HepG2 (cell line): ENCODE data around the gene ZMYND10. TPM values are rescaled to one million over a fixed set of nuclear protein-coding genes. Genes with fewer than 3 reads are reported as not detected.

Experiments used
- ARNTL ChIP-seq: sonication (generic); formaldehyde crosslinking; IDR thresholded peaks from 2 replicates; pipeline ENCODE4 v1.4.0; 2020; ENCODE audit warnings: mild to moderate bottlenecking, missing genetic modification reagents
- KAT7 ChIP-seq: IDR thresholded peaks from 2 replicates; pipeline ENCODE4 v1.6.1; 2018; ENCODE audit warnings: borderline replicate concordance, missing compliant biosample characterization
- MAFK ChIP-seq, 2 experiments: IDR thresholded peaks in 1 of 2; conservative IDR thresholded peaks in 1 of 2; 2 replicates each; pipeline ENCODE4 v1.6.1; 2011; ENCODE audit warnings: improper control_type of control experiment in 2 of 2, low read length in 2 of 2
- MAZ ChIP-seq, 2 experiments: sonication (generic) in 1 of 2; formaldehyde crosslinking in 1 of 2; IDR thresholded peaks; 2 replicates each; pipeline versions ENCODE4 v1.5.0 to v1.6.1; 2012 to 2020; ENCODE audit warnings: low read depth in 2 of 2, mild to moderate bottlenecking in 2 of 2, borderline replicate concordance in 1 of 2, improper control_type of control experiment in 1 of 2, low read length in 1 of 2, missing genetic modification reagents in 1 of 2, moderate library complexity in 1 of 2
- NFE2 ChIP-seq: sonication (generic); formaldehyde crosslinking; IDR thresholded peaks from 2 replicates; pipeline ENCODE4 v1.4.0; 2020; ENCODE audit warnings: missing genetic modification reagents
- PHF5A ChIP-seq: IDR thresholded peaks from one replicate; pipeline ENCODE4 v1.6.1; 2018; ENCODE audit warnings: low read depth, missing genetic modification reagents; ENCODE audit not compliant: unreplicated experiment
- SMC3 ChIP-seq: IDR thresholded peaks from 2 replicates; pipeline ENCODE4 v1.6.1; 2011; ENCODE audit warnings: low read length, improper control_type of control experiment
- TEAD3 ChIP-seq: optimal IDR thresholded peaks from 2 replicates; pipeline ENCODE3; 2016; ENCODE audit warnings: borderline replicate concordance
- ZBTB38 ChIP-seq: sonication (generic); formaldehyde crosslinking; IDR thresholded peaks from 2 replicates; pipeline ENCODE4 v1.5.1; 2020; ENCODE audit warnings: mild to moderate bottlenecking, missing genetic modification reagents
- ZNF296 ChIP-seq: sonication (generic); formaldehyde crosslinking; conservative IDR thresholded peaks from 2 replicates; pipeline ENCODE4 v1.5.0; 2020; ENCODE audit warnings: mild to moderate bottlenecking, missing genetic modification reagents
- ZNF329 ChIP-seq: sonication (generic); formaldehyde crosslinking; IDR thresholded peaks from 2 replicates; pipeline ENCODE4 v1.9.0; 2021; ENCODE audit warnings: low read depth, mild to moderate bottlenecking, missing genetic modification reagents
- ZNF616 ChIP-seq: sonication (generic); formaldehyde crosslinking; IDR thresholded peaks from 2 replicates; pipeline ENCODE4 v1.5.0; 2020; ENCODE audit warnings: low read depth, mild to moderate bottlenecking, missing genetic modification reagents
- polyA plus RNA-seq, 8 experiments: library from polyadenylated mRNA; depleted of rRNA in 3 of 8; stranded (reverse) in 7 of 8; unstranded in 1 of 8; fragments of >200 nt; fragmentation: Illumina TruSeq in 4 of 8; extraction: Trizol in 4 of 8; gene quantifications; 2 replicates each; pipeline versions ENCODE4 v1.2.1 to v1.2.3, GENCODE V29; 2011 to 2016; ENCODE audit warnings: low read depth in 4 of 8, missing spikeins in 1 of 8, mixed read lengths in 1 of 8; ENCODE audit not compliant: insufficient read depth in 1 of 8
- total RNA-seq, 5 experiments: library from RNA; depleted of rRNA; stranded (reverse); fragments of >200 nt; fragmentation: Illumina TruSeq; extraction: Trizol; gene quantifications; 2 replicates each; pipeline ENCODE4 v1.2.3, GENCODE V29; 2016; ENCODE audit warnings: low read depth in 1 of 5
- TF ChIP-seq, protein P1 (sequence below), 2 experiments: sonication (generic) in 1 of 2; formaldehyde crosslinking in 1 of 2; IDR thresholded peaks; 2 replicates each; pipeline versions ENCODE4 v1.5.1 to v1.6.1; 2011 to 2020; ENCODE audit warnings: borderline replicate concordance in 1 of 2, low read depth in 1 of 2, low read length in 1 of 2, mild to moderate bottlenecking in 1 of 2, missing genetic modification reagents in 1 of 2, moderate library complexity in 1 of 2
- TF ChIP-seq, protein P2 (sequence below): sonication (generic); formaldehyde crosslinking; IDR thresholded peaks from 2 replicates; pipeline ENCODE4 v1.4.0; 2020; ENCODE audit warnings: missing genetic modification reagents
- TF ChIP-seq, protein P3 (sequence below): sonication (generic); formaldehyde crosslinking; IDR thresholded peaks from 2 replicates; pipeline ENCODE4 v1.4.0; 2020; ENCODE audit warnings: missing genetic modification reagents, borderline replicate concordance
- TF ChIP-seq, protein P4 (sequence below): sonication (generic); formaldehyde crosslinking; IDR thresholded peaks from 2 replicates; pipeline ENCODE4 v1.4.0; 2020; ENCODE audit warnings: missing genetic modification reagents
- TF ChIP-seq, protein P5 (sequence below): sonication (generic); formaldehyde crosslinking; IDR thresholded peaks from 2 replicates; pipeline ENCODE4 v1.4.0; 2020; ENCODE audit warnings: missing genetic modification reagents

The ZMYND10 gene
- total and polyA plus RNA-seq, 2 of the 13 experiments (the other 11 are each of a cell fraction or from before 2014, with no cell fraction given) = 0.60 to 0.74 TPM

DNA sequence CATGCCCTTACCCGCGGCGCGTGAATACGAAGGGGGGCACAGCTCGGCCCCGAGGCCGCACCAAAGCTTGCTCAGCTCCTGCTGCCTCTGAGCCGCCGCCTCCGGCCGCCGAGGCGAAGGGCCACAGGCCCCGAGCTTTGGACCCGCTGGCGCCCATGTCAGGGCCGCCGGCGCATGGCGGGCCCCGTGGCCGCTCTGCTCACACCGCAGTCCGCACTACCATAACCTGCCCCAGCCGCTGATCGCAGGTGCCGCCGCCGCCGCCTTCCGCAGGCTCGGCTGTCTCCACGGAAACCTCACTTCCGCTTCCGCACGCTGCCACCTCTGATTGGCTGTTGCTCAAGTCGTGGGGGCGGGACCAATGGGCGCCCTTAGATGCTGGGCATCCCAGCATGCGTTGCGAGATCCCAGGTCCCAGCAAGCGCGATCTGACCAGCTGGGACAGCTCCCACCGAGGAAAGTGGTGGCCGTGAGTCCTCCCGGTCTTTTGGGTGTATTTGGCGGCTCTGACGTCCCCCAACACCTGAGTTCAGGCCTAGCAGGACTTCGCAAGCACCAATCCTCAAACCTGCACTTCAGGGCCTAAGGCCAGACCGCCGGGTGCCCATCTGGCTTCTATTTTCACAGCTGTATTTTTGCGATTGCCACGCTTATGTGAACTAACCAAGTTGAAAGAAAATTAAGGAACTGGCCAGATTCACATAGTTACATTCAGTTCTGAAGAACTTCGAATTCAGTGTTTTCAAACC is 17.4 kb downstream of the ZMYND10 start, which contains the start of gene TUSC2 (continued):
- TF ChIP-seq, protein P1, sequence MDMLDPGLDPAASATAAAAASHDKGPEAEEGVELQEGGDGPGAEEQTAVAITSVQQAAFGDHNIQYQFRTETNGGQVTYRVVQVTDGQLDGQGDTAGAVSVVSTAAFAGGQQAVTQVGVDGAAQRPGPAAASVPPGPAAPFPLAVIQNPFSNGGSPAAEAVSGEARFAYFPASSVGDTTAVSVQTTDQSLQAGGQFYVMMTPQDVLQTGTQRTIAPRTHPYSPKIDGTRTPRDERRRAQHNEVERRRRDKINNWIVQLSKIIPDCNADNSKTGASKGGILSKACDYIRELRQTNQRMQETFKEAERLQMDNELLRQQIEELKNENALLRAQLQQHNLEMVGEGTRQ (IDR thresholded peaks at IDR 0.05; ENCODE audit: low read depth, low read length) = no peak
- TF ChIP-seq, protein P1 (CRISPR knock-in tag; IDR thresholded peaks at IDR 0.05; ENCODE audit: borderline replicate concordance) = no peak
- TF ChIP-seq ZNF296 (CRISPR knock-in tag) (no peak), NFE2 (CRISPR knock-in tag) (0 out of 2 replicates have a peak, but pooled peaks have one; percentile 32), ZBTB38 (CRISPR knock-in tag) (peak; percentile 49; the same call in 1 of the 2 replicates), KAT7 (CRISPR knock-in tag) (peak; percentile 69; the same call in 1 of the 2 replicates), ZNF616 (CRISPR knock-in tag) (no peak), SMC3 (no peak), MAFK (conservative IDR thresholded peaks at IDR 0.05 in 1 of 2, IDR thresholded peaks at IDR 0.05 in 1 of 2; ENCODE audit: low read length in 2 of 2) (no peak), PHF5A (no peak), ARNTL (no peak), TEAD3 (CRISPR knock-in tag) (peak; percentile 62), MAZ (IDR thresholded peaks at IDR 0.05; ENCODE audit: borderline replicate concordance, low read depth, low read length) (no peak), MAZ (CRISPR knock-in tag; IDR thresholded peaks at IDR 0.05; ENCODE audit: low read depth) (peak; percentile 75), ZNF329 (CRISPR knock-in tag) (no peak)
- TF ChIP-seq, protein P2, sequence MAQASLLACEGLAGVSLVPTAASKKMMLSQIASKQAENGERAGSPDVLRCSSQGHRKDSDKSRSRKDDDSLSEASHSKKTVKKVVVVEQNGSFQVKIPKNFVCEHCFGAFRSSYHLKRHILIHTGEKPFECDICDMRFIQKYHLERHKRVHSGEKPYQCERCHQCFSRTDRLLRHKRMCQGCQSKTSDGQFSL (CRISPR knock-in tag) = no peak
- TF ChIP-seq, protein P3, sequence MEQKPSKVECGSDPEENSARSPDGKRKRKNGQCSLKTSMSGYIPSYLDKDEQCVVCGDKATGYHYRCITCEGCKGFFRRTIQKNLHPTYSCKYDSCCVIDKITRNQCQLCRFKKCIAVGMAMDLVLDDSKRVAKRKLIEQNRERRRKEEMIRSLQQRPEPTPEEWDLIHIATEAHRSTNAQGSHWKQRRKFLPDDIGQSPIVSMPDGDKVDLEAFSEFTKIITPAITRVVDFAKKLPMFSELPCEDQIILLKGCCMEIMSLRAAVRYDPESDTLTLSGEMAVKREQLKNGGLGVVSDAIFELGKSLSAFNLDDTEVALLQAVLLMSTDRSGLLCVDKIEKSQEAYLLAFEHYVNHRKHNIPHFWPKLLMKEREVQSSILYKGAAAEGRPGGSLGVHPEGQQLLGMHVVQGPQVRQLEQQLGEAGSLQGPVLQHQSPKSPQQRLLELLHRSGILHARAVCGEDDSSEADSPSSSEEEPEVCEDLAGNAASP (CRISPR knock-in tag) = peak; percentile 45
- TF ChIP-seq, protein P4, sequence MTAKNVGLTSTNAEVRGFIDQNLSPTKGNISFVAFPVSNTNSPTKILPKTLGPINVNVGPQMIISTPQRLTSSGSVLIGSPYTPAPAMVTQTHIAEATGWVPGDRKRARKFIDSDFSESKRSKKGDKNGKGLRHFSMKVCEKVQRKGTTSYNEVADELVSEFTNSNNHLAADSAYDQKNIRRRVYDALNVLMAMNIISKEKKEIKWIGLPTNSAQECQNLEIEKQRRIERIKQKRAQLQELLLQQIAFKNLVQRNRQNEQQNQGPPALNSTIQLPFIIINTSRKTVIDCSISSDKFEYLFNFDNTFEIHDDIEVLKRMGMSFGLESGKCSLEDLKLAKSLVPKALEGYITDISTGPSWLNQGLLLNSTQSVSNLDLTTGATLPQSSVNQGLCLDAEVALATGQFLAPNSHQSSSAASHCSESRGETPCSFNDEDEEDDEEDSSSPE (CRISPR knock-in tag) = peak; percentile 65
- TF ChIP-seq, protein P5, sequence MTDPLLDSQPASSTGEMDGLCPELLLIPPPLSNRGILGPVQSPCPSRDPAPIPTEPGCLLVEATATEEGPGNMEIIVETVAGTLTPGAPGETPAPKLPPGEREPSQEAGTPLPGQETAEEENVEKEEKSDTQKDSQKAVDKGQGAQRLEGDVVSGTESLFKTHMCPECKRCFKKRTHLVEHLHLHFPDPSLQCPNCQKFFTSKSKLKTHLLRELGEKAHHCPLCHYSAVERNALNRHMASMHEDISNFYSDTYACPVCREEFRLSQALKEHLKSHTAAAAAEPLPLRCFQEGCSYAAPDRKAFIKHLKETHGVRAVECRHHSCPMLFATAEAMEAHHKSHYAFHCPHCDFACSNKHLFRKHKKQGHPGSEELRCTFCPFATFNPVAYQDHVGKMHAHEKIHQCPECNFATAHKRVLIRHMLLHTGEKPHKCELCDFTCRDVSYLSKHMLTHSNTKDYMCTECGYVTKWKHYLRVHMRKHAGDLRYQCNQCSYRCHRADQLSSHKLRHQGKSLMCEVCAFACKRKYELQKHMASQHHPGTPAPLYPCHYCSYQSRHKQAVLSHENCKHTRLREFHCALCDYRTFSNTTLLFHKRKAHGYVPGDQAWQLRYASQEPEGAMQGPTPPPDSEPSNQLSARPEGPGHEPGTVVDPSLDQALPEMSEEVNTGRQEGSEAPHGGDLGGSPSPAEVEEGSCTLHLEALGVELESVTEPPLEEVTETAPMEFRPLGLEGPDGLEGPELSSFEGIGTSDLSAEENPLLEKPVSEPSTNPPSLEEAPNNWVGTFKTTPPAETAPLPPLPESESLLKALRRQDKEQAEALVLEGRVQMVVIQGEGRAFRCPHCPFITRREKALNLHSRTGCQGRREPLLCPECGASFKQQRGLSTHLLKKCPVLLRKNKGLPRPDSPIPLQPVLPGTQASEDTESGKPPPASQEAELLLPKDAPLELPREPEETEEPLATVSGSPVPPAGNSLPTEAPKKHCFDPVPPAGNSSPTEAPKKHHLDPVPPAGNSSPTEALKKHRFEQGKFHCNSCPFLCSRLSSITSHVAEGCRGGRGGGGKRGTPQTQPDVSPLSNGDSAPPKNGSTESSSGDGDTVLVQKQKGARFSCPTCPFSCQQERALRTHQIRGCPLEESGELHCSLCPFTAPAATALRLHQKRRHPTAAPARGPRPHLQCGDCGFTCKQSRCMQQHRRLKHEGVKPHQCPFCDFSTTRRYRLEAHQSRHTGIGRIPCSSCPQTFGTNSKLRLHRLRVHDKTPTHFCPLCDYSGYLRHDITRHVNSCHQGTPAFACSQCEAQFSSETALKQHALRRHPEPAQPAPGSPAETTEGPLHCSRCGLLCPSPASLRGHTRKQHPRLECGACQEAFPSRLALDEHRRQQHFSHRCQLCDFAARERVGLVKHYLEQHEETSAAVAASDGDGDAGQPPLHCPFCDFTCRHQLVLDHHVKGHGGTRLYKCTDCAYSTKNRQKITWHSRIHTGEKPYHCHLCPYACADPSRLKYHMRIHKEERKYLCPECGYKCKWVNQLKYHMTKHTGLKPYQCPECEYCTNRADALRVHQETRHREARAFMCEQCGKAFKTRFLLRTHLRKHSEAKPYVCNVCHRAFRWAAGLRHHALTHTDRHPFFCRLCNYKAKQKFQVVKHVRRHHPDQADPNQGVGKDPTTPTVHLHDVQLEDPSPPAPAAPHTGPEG = no peak
